Fibroblast of lung (primary cell): ENCODE results near the gene PCSK6. TPM values are rescaled to one million over a fixed set of nuclear protein-coding genes. Genes with fewer than 3 reads are reported as not detected.

Experiments used
- DNase-seq, 2 donors: peaks; one replicate each; pipeline versions ENCODE4 v3.0.0 to v3.0.0-alpha.2; 2010; ENCODE audit warnings: low read depth in 2 of 2
- H2AFZ ChIP-seq: 2 replicates; pipeline ENCODE4 v1.5.1; 2012; ENCODE audit warnings: low read length, control low read depth, inconsistent platforms
- H3K27ac ChIP-seq: 2 replicates; pipeline ENCODE4 v1.5.1; 2011; ENCODE audit warnings: low read length, control low read depth; ENCODE audit not compliant: insufficient read depth
- H3K27me3 ChIP-seq: 2 replicates; pipeline ENCODE4 v1.5.1; 2011; ENCODE audit warnings: mild to moderate bottlenecking, low read length; ENCODE audit not compliant: control insufficient read depth, insufficient read depth
- H3K36me3 ChIP-seq: 2 replicates; pipeline ENCODE4 v1.5.1; 2011; ENCODE audit warnings: low read length; ENCODE audit not compliant: control insufficient read depth, insufficient read depth
- H3K4me1 ChIP-seq: 2 replicates; pipeline ENCODE4 v1.5.1; 2011; ENCODE audit warnings: low read length; ENCODE audit not compliant: control insufficient read depth, insufficient read depth; ENCODE audit errors: extremely low read depth
- H3K4me2 ChIP-seq: 2 replicates; pipeline ENCODE4 v1.5.1; 2011; ENCODE audit warnings: low read length, control low read depth; ENCODE audit not compliant: insufficient read depth; ENCODE audit errors: extremely low read depth
- H3K4me3 ChIP-seq, 4 experiments: fragments of 200-600 bp in 1 of 4; sonication (generic) in 1 of 4; replicated peaks in 1 of 4; 2 replicates each; pipeline ENCODE4 v1.5.1; 2011 to 2016; ENCODE audit warnings: low read length in 4 of 4, low read depth in 3 of 4, mild to moderate bottlenecking in 3 of 4, control low read depth in 2 of 4, inconsistent platforms in 1 of 4, mixed read lengths in 1 of 4; ENCODE audit not compliant: insufficient read depth in 1 of 4; ENCODE audit errors: control extremely low read depth in 1 of 4
- H3K79me2 ChIP-seq: 2 replicates; pipeline ENCODE4 v1.5.1; 2012; ENCODE audit warnings: mild to moderate bottlenecking, low read length, inconsistent platforms; ENCODE audit not compliant: control insufficient read depth, insufficient read depth
- H3K9ac ChIP-seq: 2 replicates; pipeline ENCODE4 v1.5.1; 2011; ENCODE audit warnings: mild to moderate bottlenecking, low read length, control low read depth; ENCODE audit not compliant: insufficient read depth
- H3K9me3 ChIP-seq: 2 replicates; pipeline ENCODE4 v1.5.1; 2012; ENCODE audit warnings: low read depth, low read length; ENCODE audit not compliant: control insufficient read depth, insufficient read depth
- H4K20me1 ChIP-seq: 2 replicates; pipeline ENCODE4 v1.5.1; 2011; ENCODE audit warnings: low read length; ENCODE audit not compliant: control insufficient read depth, insufficient read depth; ENCODE audit errors: extremely low read depth
- CTCF ChIP-seq, 2 donors: IDR thresholded peaks in 1 of 2; conservative IDR thresholded peaks in 1 of 2; 1 replicate in 1 of 2; 2 replicates in 1 of 2; pipeline ENCODE4 v1.5.1; 2011 to 2012; ENCODE audit warnings: low read length in 2 of 2, control low read depth in 1 of 2, inconsistent platforms in 1 of 2, low read depth in 1 of 2, mild to moderate bottlenecking in 1 of 2
- EZH2 ChIP-seq: IDR thresholded peaks from 2 replicates; pipeline ENCODE4 v1.5.1; 2012; ENCODE audit warnings: low read length, control low read depth, mild to moderate bottlenecking; ENCODE audit errors: missing control alignments
- polyA plus RNA-seq, 2 donors: library from polyadenylated mRNA; depleted of rRNA in 1 of 2; stranded (reverse) in 1 of 2; unstranded in 1 of 2; fragments of >200 nt; gene quantifications; 2 replicates each; pipeline ENCODE4 v1.2.1, GENCODE V29; 2011 to 2012; ENCODE audit warnings: missing spikeins in 1 of 2
- total RNA-seq: library from RNA; depleted of rRNA; stranded (reverse); fragments of >200 nt; gene quantifications from 2 replicates; pipeline ENCODE4 v1.2.1, GENCODE V29; 2014

The PCSK6 gene
- total and polyA plus RNA-seq, 2 donors (not counting 1 experiment from before 2014, with no cell fraction given): 0.02 to 0.83 TPM

- Histone ChIP-seq H3K9ac (no peak overlapping the region), H3K27ac (no peak overlapping the region), H2AFZ (no peak overlapping the region), H3K27me3 (no peaks in the 10 kb centered on the region), H3K79me2 (no peaks in the 10 kb centered on the region), H4K20me1 (no peaks in the 10 kb centered on the region), H3K4me1 (peaks cover 2% of the 10 kb centered on the region), H3K4me2 (no peak overlapping the region), H3K36me3 (no peaks in the 10 kb centered on the region), H3K9me3 (no peaks in the 10 kb centered on the region), H3K4me3 (no peak overlapping the region)
- DNase-seq: no peak
- TF ChIP-seq CTCF (conservative IDR thresholded peaks at IDR 0.05 in 1 of 2, IDR thresholded peaks at IDR 0.05 in 1 of 2; ENCODE audit: low read depth in 1 of 2, low read length in 2 of 2): no peak
- TF ChIP-seq EZH2: no peak
Measured at GRCh38 chr15:101458908-101459578, 30.5 kb downstream of the PCSK6 start.

DNA sequence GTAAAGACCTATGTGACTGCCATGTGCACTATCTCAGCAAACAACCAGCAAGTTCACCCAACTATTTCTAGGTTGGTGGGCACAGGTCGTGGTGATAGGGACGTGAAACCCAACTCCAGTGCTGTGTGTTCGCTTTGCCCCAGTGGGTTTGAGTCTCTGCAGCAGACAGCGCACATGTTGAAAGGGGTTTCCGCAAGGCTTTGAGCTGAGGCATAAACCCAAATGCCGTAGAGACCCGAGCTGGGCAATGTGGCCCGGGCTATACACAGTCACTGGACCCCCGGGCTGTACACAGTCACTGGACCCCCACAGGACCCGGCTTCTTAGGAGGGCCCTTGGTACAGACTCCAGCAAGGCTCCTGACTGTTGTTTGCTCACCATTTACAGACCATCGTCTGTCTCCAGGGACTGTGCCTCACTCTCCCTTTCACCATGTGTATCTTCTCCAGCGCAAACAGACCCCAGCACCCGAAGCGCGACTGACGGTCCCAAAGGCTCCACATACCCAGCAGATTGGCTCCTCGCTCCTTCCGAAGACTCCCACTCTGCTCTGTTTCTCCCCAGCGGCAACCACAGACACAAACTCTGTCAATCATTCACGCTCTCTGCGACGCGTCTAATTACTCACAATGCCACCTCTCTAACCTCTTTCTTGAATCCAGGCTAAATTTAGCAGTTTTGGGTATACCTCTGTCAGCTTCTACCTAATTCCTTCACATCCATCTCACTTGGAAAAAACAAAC, 31.2 kb downstream of the PCSK6 start:
- peaks cover 2% of the 10 kb centered on the region for H3K4me1 ChIP-seq
- DNase-seq: no peak
- no peaks in the 10 kb centered on the region for H3K27me3 ChIP-seq
- no peak overlapping the region for H2AFZ ChIP-seq
- TF ChIP-seq EZH2 (no peak), CTCF (conservative IDR thresholded peaks at IDR 0.05 in 1 of 2, IDR thresholded peaks at IDR 0.05 in 1 of 2; ENCODE audit: low read depth in 1 of 2, low read length in 2 of 2) (no peak)
- no peak overlapping the region for H3K4me3 ChIP-seq
- H3K79me2 ChIP-seq: no peaks in the 10 kb centered on the region
- H4K20me1 ChIP-seq: no peaks in the 10 kb centered on the region
- H3K9ac ChIP-seq: no peak overlapping the region
- no peak overlapping the region for H3K4me2 ChIP-seq
- no peaks in the 10 kb centered on the region for H3K36me3 ChIP-seq
- H3K27ac ChIP-seq: no peak overlapping the region
- no peaks in the 10 kb centered on the region for H3K9me3 ChIP-seq

GRCh38 chr15:101457696-101458095, 31.8 kb downstream of the PCSK6 start:
- Histone ChIP-seq H3K36me3 (no peaks in the 10 kb centered on the region), H3K27ac (no peak overlapping the region), H3K79me2 (no peaks in the 10 kb centered on the region), H3K9me3 (no peaks in the 10 kb centered on the region), H3K4me2 (no peak overlapping the region), H3K4me3 (no peak overlapping the region), H3K9ac (no peak overlapping the region), H2AFZ (no peak overlapping the region), H4K20me1 (no peaks in the 10 kb centered on the region), H3K27me3 (no peaks in the 10 kb centered on the region), H3K4me1 (peaks cover 2% of the 10 kb centered on the region)
- no peak for DNase-seq
- TF ChIP-seq CTCF (conservative IDR thresholded peaks at IDR 0.05 in 1 of 2, IDR thresholded peaks at IDR 0.05 in 1 of 2; ENCODE audit: low read depth in 1 of 2, low read length in 2 of 2) (no peak), EZH2 (no peak)
